SK-N-SH treated with all-trans-retinoic acid at 6 μM for 48 hours (cell line): ENCODE results near the gene CNPPD1.

Experiments used
- ARNTL ChIP-seq: fragments of 450-650 bp; formaldehyde crosslinking; IDR thresholded peaks from 2 replicates; pipeline ENCODE4 v1.5.0; 2020; ENCODE audit warnings: low read depth, mild to moderate bottlenecking, moderate library complexity, borderline replicate concordance
- ESRRG ChIP-seq: fragments of 250-450 bp; sonication (Bioruptor Pico); IDR thresholded peaks from 2 replicates; pipeline ENCODE4 v1.6.1; 2021; ENCODE audit warnings: mild to moderate bottlenecking
- OSR1 ChIP-seq: fragments of 250-450 bp; sonication (Bioruptor Pico); IDR thresholded peaks from 2 replicates; pipeline ENCODE4 v1.8.0; 2022; ENCODE audit warnings: moderate library complexity, mild to moderate bottlenecking, inconsistent platforms
- POU6F1 ChIP-seq: fragments of 250-450 bp; sonication (Bioruptor Pico); IDR thresholded peaks from 2 replicates; pipeline ENCODE4 v1.8.0; 2021; ENCODE audit warnings: low read depth, mild to moderate bottlenecking, moderate library complexity, borderline replicate concordance
- PPARA ChIP-seq: fragments of 250-450 bp; sonication (Bioruptor Pico); IDR thresholded peaks from 2 replicates; pipeline ENCODE4 v1.5.0; 2020; ENCODE audit warnings: mild to moderate bottlenecking, borderline replicate concordance
- SNAI2 ChIP-seq: fragments of 250-450 bp; sonication (Bioruptor Pico); IDR thresholded peaks from 2 replicates; pipeline ENCODE4 v1.5.0; 2020; ENCODE audit warnings: mild to moderate bottlenecking, moderate library complexity
- TOX ChIP-seq: fragments of 250-450 bp; sonication (Bioruptor Pico); IDR thresholded peaks from 2 replicates; pipeline ENCODE4 v1.8.0; 2021; ENCODE audit warnings: mild to moderate bottlenecking, moderate library complexity, borderline replicate concordance
- ZC3H10 ChIP-seq: fragments of 250-450 bp; sonication (Bioruptor Pico); IDR thresholded peaks from 2 replicates; pipeline ENCODE4 v1.5.1; 2021; ENCODE audit warnings: mild to moderate bottlenecking, moderate library complexity
- ZFP3 ChIP-seq: fragments of 250-450 bp; sonication (Bioruptor Pico); IDR thresholded peaks from 2 replicates; pipeline ENCODE4 v1.5.0; 2020; ENCODE audit warnings: mild to moderate bottlenecking, moderate library complexity
- TF ChIP-seq, protein P1 (sequence below): fragments of 250-450 bp; sonication (Bioruptor Pico); IDR thresholded peaks from 2 replicates; pipeline ENCODE4 v1.5.1; 2020; ENCODE audit warnings: low read depth, mild to moderate bottlenecking, moderate library complexity
- TF ChIP-seq, protein P2 (sequence below): fragments of 250-450 bp; sonication (Bioruptor Pico); IDR thresholded peaks from 2 replicates; pipeline ENCODE4 v1.8.0; 2020; ENCODE audit warnings: mild to moderate bottlenecking, moderate library complexity, borderline replicate concordance
- TF ChIP-seq, protein P3 (sequence below): fragments of 250-450 bp; sonication (Bioruptor Pico); IDR thresholded peaks from 2 replicates; pipeline ENCODE4 v1.5.0; 2020; ENCODE audit warnings: mild to moderate bottlenecking, moderate library complexity

DNA sequence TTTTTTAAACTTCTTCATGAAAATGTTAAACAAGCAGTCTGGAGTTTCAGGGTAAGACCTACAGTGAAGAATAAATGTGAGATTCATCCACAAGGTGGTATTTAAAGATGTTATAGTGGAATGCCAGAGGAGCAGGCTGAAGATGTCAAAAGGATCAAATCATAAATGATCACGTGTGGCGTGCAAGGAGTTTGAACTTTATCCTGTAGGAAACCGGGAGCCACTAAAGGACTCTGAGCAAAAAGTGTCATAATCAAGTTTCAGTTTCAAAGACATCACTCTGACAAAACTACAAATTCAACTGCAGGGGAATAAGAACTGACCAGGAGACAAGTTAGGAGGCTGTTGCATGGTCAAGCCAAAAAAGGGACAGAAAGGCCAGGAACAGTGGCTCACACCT lies 36.0 kb downstream of the CNPPD1 start:
- no peak for TF ChIP-seq ESRRG (CRISPR knock-in tag)
- TF ChIP-seq POU6F1 = no peak
- TF ChIP-seq, protein P1, sequence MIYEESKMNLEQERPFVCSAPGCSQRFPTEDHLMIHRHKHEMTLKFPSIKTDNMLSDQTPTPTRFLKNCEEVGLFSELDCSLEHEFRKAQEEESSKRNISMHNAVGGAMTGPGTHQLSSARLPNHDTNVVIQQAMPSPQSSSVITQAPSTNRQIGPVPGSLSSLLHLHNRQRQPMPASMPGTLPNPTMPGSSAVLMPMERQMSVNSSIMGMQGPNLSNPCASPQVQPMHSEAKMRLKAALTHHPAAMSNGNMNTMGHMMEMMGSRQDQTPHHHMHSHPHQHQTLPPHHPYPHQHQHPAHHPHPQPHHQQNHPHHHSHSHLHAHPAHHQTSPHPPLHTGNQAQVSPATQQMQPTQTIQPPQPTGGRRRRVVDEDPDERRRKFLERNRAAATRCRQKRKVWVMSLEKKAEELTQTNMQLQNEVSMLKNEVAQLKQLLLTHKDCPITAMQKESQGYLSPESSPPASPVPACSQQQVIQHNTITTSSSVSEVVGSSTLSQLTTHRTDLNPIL = no peak
- TF ChIP-seq ZC3H10 (CRISPR knock-in tag) = no peak
- TF ChIP-seq ARNTL = no peak
- no peak for TF ChIP-seq ZFP3 (CRISPR knock-in tag)
- TF ChIP-seq, protein P2, sequence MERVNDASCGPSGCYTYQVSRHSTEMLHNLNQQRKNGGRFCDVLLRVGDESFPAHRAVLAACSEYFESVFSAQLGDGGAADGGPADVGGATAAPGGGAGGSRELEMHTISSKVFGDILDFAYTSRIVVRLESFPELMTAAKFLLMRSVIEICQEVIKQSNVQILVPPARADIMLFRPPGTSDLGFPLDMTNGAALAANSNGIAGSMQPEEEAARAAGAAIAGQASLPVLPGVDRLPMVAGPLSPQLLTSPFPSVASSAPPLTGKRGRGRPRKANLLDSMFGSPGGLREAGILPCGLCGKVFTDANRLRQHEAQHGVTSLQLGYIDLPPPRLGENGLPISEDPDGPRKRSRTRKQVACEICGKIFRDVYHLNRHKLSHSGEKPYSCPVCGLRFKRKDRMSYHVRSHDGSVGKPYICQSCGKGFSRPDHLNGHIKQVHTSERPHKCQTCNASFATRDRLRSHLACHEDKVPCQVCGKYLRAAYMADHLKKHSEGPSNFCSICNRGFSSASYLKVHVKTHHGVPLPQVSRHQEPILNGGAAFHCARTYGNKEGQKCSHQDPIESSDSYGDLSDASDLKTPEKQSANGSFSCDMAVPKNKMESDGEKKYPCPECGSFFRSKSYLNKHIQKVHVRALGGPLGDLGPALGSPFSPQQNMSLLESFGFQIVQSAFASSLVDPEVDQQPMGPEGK (CRISPR knock-in tag) = no peak
- TF ChIP-seq, protein P3, sequence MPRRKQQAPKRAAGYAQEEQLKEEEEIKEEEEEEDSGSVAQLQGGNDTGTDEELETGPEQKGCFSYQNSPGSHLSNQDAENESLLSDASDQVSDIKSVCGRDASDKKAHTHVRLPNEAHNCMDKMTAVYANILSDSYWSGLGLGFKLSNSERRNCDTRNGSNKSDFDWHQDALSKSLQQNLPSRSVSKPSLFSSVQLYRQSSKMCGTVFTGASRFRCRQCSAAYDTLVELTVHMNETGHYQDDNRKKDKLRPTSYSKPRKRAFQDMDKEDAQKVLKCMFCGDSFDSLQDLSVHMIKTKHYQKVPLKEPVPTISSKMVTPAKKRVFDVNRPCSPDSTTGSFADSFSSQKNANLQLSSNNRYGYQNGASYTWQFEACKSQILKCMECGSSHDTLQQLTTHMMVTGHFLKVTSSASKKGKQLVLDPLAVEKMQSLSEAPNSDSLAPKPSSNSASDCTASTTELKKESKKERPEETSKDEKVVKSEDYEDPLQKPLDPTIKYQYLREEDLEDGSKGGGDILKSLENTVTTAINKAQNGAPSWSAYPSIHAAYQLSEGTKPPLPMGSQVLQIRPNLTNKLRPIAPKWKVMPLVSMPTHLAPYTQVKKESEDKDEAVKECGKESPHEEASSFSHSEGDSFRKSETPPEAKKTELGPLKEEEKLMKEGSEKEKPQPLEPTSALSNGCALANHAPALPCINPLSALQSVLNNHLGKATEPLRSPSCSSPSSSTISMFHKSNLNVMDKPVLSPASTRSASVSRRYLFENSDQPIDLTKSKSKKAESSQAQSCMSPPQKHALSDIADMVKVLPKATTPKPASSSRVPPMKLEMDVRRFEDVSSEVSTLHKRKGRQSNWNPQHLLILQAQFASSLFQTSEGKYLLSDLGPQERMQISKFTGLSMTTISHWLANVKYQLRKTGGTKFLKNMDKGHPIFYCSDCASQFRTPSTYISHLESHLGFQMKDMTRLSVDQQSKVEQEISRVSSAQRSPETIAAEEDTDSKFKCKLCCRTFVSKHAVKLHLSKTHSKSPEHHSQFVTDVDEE = no peak
- TF ChIP-seq PPARA = no peak
- no peak for TF ChIP-seq SNAI2 (CRISPR knock-in tag)
- TF ChIP-seq OSR1 (CRISPR knock-in tag) = no peak
- TF ChIP-seq TOX = no peak
